HepG2 (cell line): ENCODE results near the gene TPM3. TPM values are rescaled to one million over a fixed set of nuclear protein-coding genes. Genes with fewer than 3 reads are reported as not detected.
"Not testable (repeated sequence)": the region's sequence is repeated elsewhere in the genome, so short reads cannot be mapped to it uniquely, and the experiment has no call there.

Experiments
- ATAC-seq: fragments of 200-7000 bp; cut with Tn5 transposase; 3 replicates; pipeline ENCODE4 v1.9.1; 2020; ENCODE audit warnings: mild to moderate bottlenecking, moderate library complexity
- BruUV-seq: library from RNA; stranded (reverse); fragments of 400-500 nt; replicated peaks from 2 replicates; lab custom pipeline; 2021; lab: Mats Ljungman, UMichigan
- CTCF ChIA-PET: fragments of 300-600 bp; formaldehyde crosslinking; extraction: SDS; loops from one replicate; lab custom pipeline; 2021; ENCODE audit warnings: low total read pairs, inconsistent platforms, low intra/inter-chr PET ratio; lab: Yijun Ruan, JAX
- POLR2A ChIA-PET: fragments of 350-600 bp; sonication (Branson Sonifier 250); formaldehyde crosslinking; loops from one replicate; lab custom pipeline; 2020; ENCODE audit warnings: antibody characterized with exemption, inconsistent platforms; lab: Yijun Ruan, JAX
- DNase-seq: peaks from one replicate; pipeline ENCODE4 v3.0.0-alpha.2; 2015; ENCODE audit warnings: low spot score
- FAIRE-seq: peaks from 3 replicates; lab custom pipeline; 2011; peaks lifted over from hg19 to GRCh38; lab: Jason Lieb, UNC
- H2AFZ ChIP-seq: one replicate; pipeline ENCODE4 v1.6.1; 2011; ENCODE audit warnings: low read length, inconsistent platforms
- H3K27ac ChIP-seq: fragments of 300-600 bp; 3 replicates; pipeline ENCODE4 v1.8.0; 2011; ENCODE audit warnings: mixed run types, mild to moderate bottlenecking, mixed read lengths, low read length, inconsistent platforms; ENCODE audit not compliant: insufficient read depth; ENCODE audit errors: extremely low read length
- H3K27me3 ChIP-seq, 2 experiments: fragments of 200-600 bp in 1 of 2; 2 replicates in 1 of 2; 3 replicates in 1 of 2; pipeline versions ENCODE4 v1.6.0 to v1.8.0; 2011; ENCODE audit warnings: low read length in 2 of 2, mild to moderate bottlenecking in 2 of 2, moderate library complexity in 2 of 2, inconsistent platforms in 1 of 2; ENCODE audit not compliant: insufficient read depth in 2 of 2, control insufficient read depth in 1 of 2
- H3K36me3 ChIP-seq, 2 experiments: fragments of 200-600 bp in 1 of 2; replicated peaks in 1 of 2; 2 replicates in 1 of 2; 3 replicates in 1 of 2; pipeline versions ENCODE4 v1.5.1 to v1.8.0; 2011; ENCODE audit warnings: low read length in 2 of 2, inconsistent platforms in 1 of 2; ENCODE audit not compliant: insufficient read depth in 2 of 2, control insufficient read depth in 1 of 2
- H3K4me1 ChIP-seq: 2 replicates; pipeline ENCODE4 v1.5.1; 2012; ENCODE audit warnings: low read length, inconsistent platforms; ENCODE audit not compliant: insufficient read depth
- H3K4me2 ChIP-seq: 2 replicates; pipeline ENCODE4 v1.6.0; 2011; ENCODE audit warnings: low read depth, low read length, inconsistent platforms
- H3K4me3 ChIP-seq, 3 experiments: fragments of 200-600 bp in 1 of 3; sonication (generic), shearing (Covaris generic) in 1 of 3; replicated peaks in 1 of 3; 2 replicates each; pipeline ENCODE4 v1.5.1; 2011 to 2016; ENCODE audit warnings: low read length in 3 of 3, inconsistent platforms in 2 of 3, low read depth in 2 of 3, mild to moderate bottlenecking in 2 of 3, control low read depth in 1 of 3, mixed read lengths in 1 of 3; ENCODE audit not compliant: insufficient read depth in 1 of 3
- H3K79me2 ChIP-seq: one replicate; pipeline ENCODE4 v1.6.1; 2011; ENCODE audit warnings: low read length, inconsistent platforms; ENCODE audit not compliant: insufficient read depth
- H3K9ac ChIP-seq: 2 replicates; pipeline ENCODE4 v1.6.0; 2011; ENCODE audit warnings: mild to moderate bottlenecking, low read depth, low read length, inconsistent platforms; ENCODE audit not compliant: insufficient read depth
- H3K9me3 ChIP-seq: 2 replicates; pipeline ENCODE4 v1.5.1; 2012; ENCODE audit warnings: mild to moderate bottlenecking, low read length
- H4K20me1 ChIP-seq: 2 replicates; pipeline ENCODE4 v1.6.0; 2011; ENCODE audit warnings: inconsistent platforms, mild to moderate bottlenecking, low read length, moderate library complexity; ENCODE audit not compliant: insufficient read depth
- BORCS8-MEF2B ChIP-seq: sonication (generic); formaldehyde crosslinking; IDR thresholded peaks from 2 replicates; pipeline ENCODE4 v1.8.0; 2022; ENCODE audit warnings: mild to moderate bottlenecking, missing genetic modification reagents
- EZH2 ChIP-seq: conservative IDR thresholded peaks from 2 replicates; pipeline ENCODE4 v1.6.1; 2012; ENCODE audit warnings: mild to moderate bottlenecking, low read depth, low read length, moderate library complexity
- MXI1 ChIP-seq: IDR thresholded peaks from 3 replicates; pipeline ENCODE4 v1.6.1; 2012; ENCODE audit warnings: low read depth, low read length, inconsistent platforms, borderline replicate concordance
- NCOR1 ChIP-seq: fragments of 200-600 bp; sonication (generic); IDR thresholded peaks from 2 replicates; pipeline ENCODE4 v1.7.0; 2017; ENCODE audit warnings: antibody characterized with exemption, low read length, borderline replicate concordance
- NONO ChIP-seq, 2 experiments: fragments of 450-650 bp in 1 of 2; sonication (generic) in 1 of 2; formaldehyde crosslinking in 1 of 2; IDR thresholded peaks in 1 of 2; conservative IDR thresholded peaks in 1 of 2; 2 replicates each; pipeline versions ENCODE4 v1.6.1 to v1.8.0; 2017 to 2022; ENCODE audit warnings: mild to moderate bottlenecking in 1 of 2, missing genetic modification reagents in 1 of 2, moderate library complexity in 1 of 2
- POLR2AphosphoS5 ChIP-seq: IDR thresholded peaks from 2 replicates; pipeline ENCODE4 v1.6.1; 2012; ENCODE audit warnings: low read depth, low read length
- POLR2G ChIP-seq: fragments of 200-400 bp; formaldehyde crosslinking; IDR thresholded peaks from 2 replicates; pipeline ENCODE4 v1.6.1; 2018; ENCODE audit warnings: mild to moderate bottlenecking, low read depth, low read length, moderate library complexity
- RBM22 ChIP-seq: fragments of 200-400 bp; formaldehyde crosslinking; optimal IDR thresholded peaks from 2 replicates; pipeline ENCODE3; 2017; ENCODE audit warnings: mild to moderate bottlenecking, low read length, moderate library complexity
- RFX1 ChIP-seq: fragments of 450-650 bp; IDR thresholded peaks from 2 replicates; pipeline ENCODE4 v1.6.1; 2017
- RFX3 ChIP-seq: IDR thresholded peaks from 2 replicates; pipeline ENCODE4 v1.6.1; 2016; ENCODE audit warnings: missing biosample characterization, missing genetic modification reagents
- TAF15 ChIP-seq: fragments of 200-400 bp; formaldehyde crosslinking; IDR thresholded peaks from one replicate; pipeline ENCODE4 v1.6.1; 2018; ENCODE audit warnings: mild to moderate bottlenecking, low read depth, low read length; ENCODE audit not compliant: poor library complexity, severe bottlenecking
- ZNF549 ChIP-seq: sonication (generic); formaldehyde crosslinking; IDR thresholded peaks from 2 replicates; pipeline ENCODE4 v1.5.0; 2020; ENCODE audit warnings: missing genetic modification reagents
- ZNF597 ChIP-seq: sonication (generic); formaldehyde crosslinking; IDR thresholded peaks from 2 replicates; pipeline ENCODE4 v1.5.0; 2020; ENCODE audit warnings: missing genetic modification reagents
- WGBS: methylation state at CpG from one replicate; pipeline ENCODE4 v1.1.6; 2017; ENCODE audit warnings: low lambda C conversion rate; 5-methylcytosine and 5-hydroxymethylcytosine counted together
- in situ Hi-C: cut with HindIII; loops from 2 replicates; pipeline ENCODE4 v1.10.0; 2017; ENCODE audit warnings: low pct_unique_long_range_greater_than_20kb; ENCODE audit not compliant: extremely low pct_ligation_motif_present
- intact Hi-C: fragments of 100-400 bp; cut with micrococcal nuclease; formaldehyde crosslinking; loops from one replicate; pipeline ENCODE4 v1.10.0; 2022; ENCODE audit not compliant: unreplicated experiment
- polyA plus RNA-seq, 8 experiments: library from polyadenylated mRNA; depleted of rRNA in 3 of 8; stranded (reverse) in 7 of 8; unstranded in 1 of 8; fragments of >200 nt; fragmentation: Illumina TruSeq in 4 of 8; extraction: Trizol in 4 of 8; gene quantifications; 2 replicates each; pipeline versions ENCODE4 v1.2.1 to v1.2.3, GENCODE V29; 2011 to 2016; ENCODE audit warnings: low read depth in 4 of 8, missing spikeins in 1 of 8, mixed read lengths in 1 of 8; ENCODE audit not compliant: insufficient read depth in 1 of 8
- total RNA-seq, 5 experiments: library from RNA; depleted of rRNA; stranded (reverse); fragments of >200 nt; fragmentation: Illumina TruSeq; extraction: Trizol; gene quantifications; 2 replicates each; pipeline ENCODE4 v1.2.3, GENCODE V29; 2016; ENCODE audit warnings: low read depth in 1 of 5

Gene TPM3
- total and polyA plus RNA-seq, 2 of the 13 experiments (the other 11 are each of a cell fraction or from before 2014, with no cell fraction given): 160 to 307 TPM

- in situ Hi-C loops (no loop called here), intact Hi-C loops (no loop called here)
- peak; percentile 57 for TF ChIP-seq RFX3 (CRISPR knock-in tag)
- peak; percentile 37; the same call in 1 of the 2 replicates for TF ChIP-seq POLR2AphosphoS5
- no peak for TF ChIP-seq NCOR1
- TF ChIP-seq ZNF597: no peak
- no peak for TF ChIP-seq TAF15
- TF ChIP-seq EZH2: no peak
- TF ChIP-seq MXI1: 0 out of 3 replicates have a peak, but pooled peaks have one; percentile 34
- TF ChIP-seq POLR2G: 0 out of 2 replicates have a peak, but pooled peaks have one; percentile 38
- peak; percentile 71 for TF ChIP-seq RBM22
- TF ChIP-seq NONO (IDR thresholded peaks at IDR 0.05): no peak
- TF ChIP-seq NONO (CRISPR knock-in tag; conservative IDR thresholded peaks at IDR 0.05): 0 out of 2 replicates have a peak, but pooled peaks have one; percentile 19
- no peak for TF ChIP-seq BORCS8-MEF2B (CRISPR knock-in tag)
- TF ChIP-seq ZNF549 (CRISPR knock-in tag): no peak
- peak; percentile 74 for TF ChIP-seq RFX1
- FAIRE-seq: no peak
- Histone ChIP-seq H3K4me1 (no peaks in the 10 kb centered on the region), H3K27me3 (no peaks in the 10 kb centered on the region), H2AFZ (no peak within 1 kb of the TSS), H3K9me3 (no peaks in the 10 kb centered on the region), H3K4me3 (no peak within 1 kb of the TSS), H3K27ac (peak within 1 kb of the TSS; percentile 36), H3K36me3 (peaks cover 6 to 38% of the 10 kb centered on the region in 2 experiments; a peak in 4 of 5 replicates), H3K4me2 (no peak within 1 kb of the TSS), H3K9ac (no peak within 1 kb of the TSS), H3K79me2 (no peaks in the 10 kb centered on the region), H4K20me1 (no peaks in the 10 kb centered on the region)
- ATAC-seq: peak; percentile 36
- CTCF ChIA-PET: no interaction called here
- no TSS peak for BruUV-seq
- POLR2A ChIA-PET: no interaction called here
- 100% methylated on average over 1 of the region's 1 CpG for WGBS
- no peak for DNase-seq
These were observed 14.3 kb upstream of the TPM3 start, which contains the start of gene CFAP141 for GRCh38 chr1:154206196-154206595. TSS of gene CFAP141 (minus strand) at chr1:154206333. CDS start at chr1:154206307, 26 bp downstream.

- H4K20me1 ChIP-seq, H3K27me3 ChIP-seq, H3K9ac ChIP-seq, BruUV-seq, POLR2A ChIA-PET, intact Hi-C loops, H3K9me3 ChIP-seq, FAIRE-seq, in situ Hi-C loops, ATAC-seq, CTCF ChIA-PET, DNase-seq, H3K4me1 ChIP-seq, H3K79me2 ChIP-seq, H3K4me3 ChIP-seq, H2AFZ ChIP-seq, H3K4me2 ChIP-seq: not testable (repeated sequence)
- WGBS: 92% methylated on average over 9 of the region's 11 CpGs
- Histone ChIP-seq H3K36me3 (peaks cover 6 to 38% of the 10 kb centered on the region in 2 experiments; a peak in 4 of 5 replicates), H3K27ac (peak overlapping the region; percentile 11)
These were observed 13.9 kb upstream of the TPM3 start for GRCh38 chr1:154205778-154206177.
